Adipocyte (in vitro differentiated cells): ENCODE measurements around the gene TESK1.

Source experiments
- DNase-seq: peaks from one replicate; pipeline ENCODE4 v3.0.0-alpha.2; 2015; ENCODE audit warnings: low read depth
- H3K27me3 ChIP-seq: replicated peaks from 2 replicates; pipeline ENCODE4 v1.7.0; 2013; ENCODE audit warnings: mild to moderate bottlenecking, low read length, moderate library complexity; ENCODE audit not compliant: control insufficient read depth, insufficient read depth
- H3K36me3 ChIP-seq: 2 replicates; pipeline ENCODE4 v1.7.0; 2013; ENCODE audit warnings: low read length, mild to moderate bottlenecking, moderate library complexity; ENCODE audit not compliant: control insufficient read depth, insufficient read depth, severe bottlenecking
- H3K4me1 ChIP-seq: 2 replicates; pipeline ENCODE4 v1.7.0; 2013; ENCODE audit warnings: mild to moderate bottlenecking, low read length, moderate library complexity; ENCODE audit not compliant: control insufficient read depth, insufficient read depth
- H3K4me3 ChIP-seq: 2 replicates; pipeline ENCODE4 v1.7.0; 2013; ENCODE audit warnings: mild to moderate bottlenecking, low read length, moderate library complexity
- H3K9ac ChIP-seq: 2 replicates; pipeline ENCODE4 v1.7.0; 2013; ENCODE audit warnings: mild to moderate bottlenecking, low read length, moderate library complexity
- H3K9me3 ChIP-seq: 2 replicates; pipeline ENCODE4 v1.7.0; 2013; ENCODE audit warnings: mild to moderate bottlenecking, low read length, moderate library complexity; ENCODE audit not compliant: control insufficient read depth

The TESK1 gene, protein sequence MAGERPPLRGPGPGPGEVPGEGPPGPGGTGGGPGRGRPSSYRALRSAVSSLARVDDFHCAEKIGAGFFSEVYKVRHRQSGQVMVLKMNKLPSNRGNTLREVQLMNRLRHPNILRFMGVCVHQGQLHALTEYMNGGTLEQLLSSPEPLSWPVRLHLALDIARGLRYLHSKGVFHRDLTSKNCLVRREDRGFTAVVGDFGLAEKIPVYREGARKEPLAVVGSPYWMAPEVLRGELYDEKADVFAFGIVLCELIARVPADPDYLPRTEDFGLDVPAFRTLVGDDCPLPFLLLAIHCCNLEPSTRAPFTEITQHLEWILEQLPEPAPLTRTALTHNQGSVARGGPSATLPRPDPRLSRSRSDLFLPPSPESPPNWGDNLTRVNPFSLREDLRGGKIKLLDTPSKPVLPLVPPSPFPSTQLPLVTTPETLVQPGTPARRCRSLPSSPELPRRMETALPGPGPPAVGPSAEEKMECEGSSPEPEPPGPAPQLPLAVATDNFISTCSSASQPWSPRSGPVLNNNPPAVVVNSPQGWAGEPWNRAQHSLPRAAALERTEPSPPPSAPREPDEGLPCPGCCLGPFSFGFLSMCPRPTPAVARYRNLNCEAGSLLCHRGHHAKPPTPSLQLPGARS

DNA sequence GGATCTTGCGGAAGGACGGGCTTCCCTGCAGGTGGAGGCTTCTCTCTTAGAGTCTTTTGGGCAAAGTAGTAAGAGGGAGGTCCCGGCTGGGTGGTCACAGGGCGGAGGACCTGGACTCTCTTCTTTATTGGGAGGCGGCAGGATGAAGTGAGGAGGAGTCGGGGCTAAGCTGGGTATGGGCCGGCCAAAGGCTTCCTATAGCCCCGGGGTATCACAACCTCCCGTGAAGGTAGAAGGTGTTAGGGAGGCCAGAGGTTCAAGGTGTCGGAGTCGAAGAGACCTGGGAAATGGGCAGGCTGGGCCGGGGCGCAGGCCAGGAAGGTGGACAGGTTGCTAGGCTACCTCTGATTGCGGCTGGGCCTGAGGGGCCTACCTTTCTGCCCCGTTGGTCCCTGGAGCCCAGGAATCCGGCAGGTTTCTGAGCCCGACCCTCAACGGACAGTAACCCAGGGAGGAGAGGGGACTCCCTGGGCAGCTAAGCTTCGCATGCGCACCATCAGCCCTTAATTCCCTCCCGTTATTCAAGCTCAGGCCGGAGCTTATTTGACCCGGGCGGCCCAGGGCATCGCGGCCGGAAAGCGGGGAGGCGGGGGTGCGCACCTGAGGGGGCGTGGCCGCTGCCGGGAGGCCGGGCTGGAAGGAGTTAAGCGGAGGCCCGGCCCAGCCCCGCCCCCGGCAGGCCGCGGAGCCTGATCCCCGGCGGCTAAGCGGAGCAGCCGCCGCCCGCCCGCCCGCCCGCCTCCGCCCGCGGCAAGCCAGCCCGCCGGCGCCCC, at the start of gene TESK1:
TSS of gene TESK1 (plus strand) at position 685 of the 773 bp plus-strand sequence. CDS start 358 bp downstream, outside the sequence.
- Histone ChIP-seq H3K9ac (peak within 1 kb of the TSS; percentile 89), H3K36me3 (peaks cover 27% of the 10 kb centered on the region), H3K4me3 (peak within 1 kb of the TSS; percentile 92), H3K4me1 (peaks cover 32% of the 10 kb centered on the region), H3K27me3 (no peaks in the 10 kb centered on the region), H3K9me3 (no peaks in the 10 kb centered on the region)
- peak; percentile 83 for DNase-seq

- no peaks in the 10 kb centered on the region for H3K9me3 ChIP-seq
- H3K27me3 ChIP-seq, result no peaks in the 10 kb centered on the region
- peaks cover 17% of the 10 kb centered on the region for H3K4me1 ChIP-seq
- no peak overlapping the region for H3K9ac ChIP-seq
- DNase-seq, result no peak
- H3K4me3 ChIP-seq, result no peak overlapping the region
- H3K36me3 ChIP-seq, result peaks cover 64% of the 10 kb centered on the region
These were observed 49.2 kb upstream of the TESK1 start for GRCh38 chr9:35555881-35556280.

DNA sequence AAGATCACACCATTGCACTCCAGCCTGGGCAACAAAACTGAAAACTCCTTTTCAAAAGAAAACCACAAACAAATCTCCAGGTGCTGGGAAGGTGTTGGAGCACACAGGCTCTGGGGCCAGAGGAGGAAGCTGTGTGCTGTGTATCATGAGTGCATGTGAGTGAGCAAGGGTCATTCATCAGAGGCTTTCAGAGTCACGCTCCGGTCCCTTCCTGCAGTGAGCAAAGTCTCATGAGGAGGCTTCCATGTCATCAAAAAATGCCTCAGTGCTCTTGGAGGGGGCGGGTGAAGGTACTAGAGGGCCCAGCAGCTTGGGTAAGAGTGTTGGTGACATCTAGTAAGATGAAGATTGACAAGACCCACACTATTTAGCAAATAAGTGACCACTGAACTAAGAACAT, 48.3 kb upstream of the TESK1 start:
- Histone ChIP-seq H3K9me3 (no peaks in the 10 kb centered on the region), H3K9ac (peak overlapping the region; percentile 31), H3K27me3 (no peaks in the 10 kb centered on the region), H3K4me1 (peaks cover 17% of the 10 kb centered on the region), H3K36me3 (peaks cover 70% of the 10 kb centered on the region), H3K4me3 (no peak overlapping the region)
- no peak for DNase-seq

DNA sequence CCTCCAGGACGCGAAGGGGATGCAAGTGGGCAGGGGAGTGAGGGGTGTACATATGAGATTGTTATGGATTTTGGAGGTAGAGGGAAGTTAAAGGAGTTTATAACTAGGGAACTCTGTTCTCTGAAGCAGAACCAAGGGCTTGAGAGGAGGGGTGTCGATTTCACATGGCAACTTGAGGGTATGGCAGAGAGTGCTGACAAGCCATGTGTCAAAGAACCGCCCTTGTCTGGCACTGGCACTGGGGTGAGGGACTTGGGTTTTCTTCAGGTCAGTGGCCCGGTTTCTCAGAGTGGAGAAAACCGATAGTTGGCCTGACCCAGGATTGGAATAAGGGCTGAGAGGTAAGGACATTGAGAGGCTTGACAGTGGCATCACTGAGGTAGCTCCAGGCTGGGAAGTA, 47.7 kb upstream of the TESK1 start:
- Histone ChIP-seq H3K4me1 (peaks cover 17% of the 10 kb centered on the region), H3K27me3 (no peaks in the 10 kb centered on the region), H3K4me3 (no peak overlapping the region), H3K36me3 (peaks cover 73% of the 10 kb centered on the region), H3K9me3 (no peaks in the 10 kb centered on the region), H3K9ac (no peak overlapping the region)
- no peak for DNase-seq

GRCh38 chr9:35558185-35558584, 46.9 kb upstream of the TESK1 start:
- peaks cover 81% of the 10 kb centered on the region for H3K36me3 ChIP-seq

DNA sequence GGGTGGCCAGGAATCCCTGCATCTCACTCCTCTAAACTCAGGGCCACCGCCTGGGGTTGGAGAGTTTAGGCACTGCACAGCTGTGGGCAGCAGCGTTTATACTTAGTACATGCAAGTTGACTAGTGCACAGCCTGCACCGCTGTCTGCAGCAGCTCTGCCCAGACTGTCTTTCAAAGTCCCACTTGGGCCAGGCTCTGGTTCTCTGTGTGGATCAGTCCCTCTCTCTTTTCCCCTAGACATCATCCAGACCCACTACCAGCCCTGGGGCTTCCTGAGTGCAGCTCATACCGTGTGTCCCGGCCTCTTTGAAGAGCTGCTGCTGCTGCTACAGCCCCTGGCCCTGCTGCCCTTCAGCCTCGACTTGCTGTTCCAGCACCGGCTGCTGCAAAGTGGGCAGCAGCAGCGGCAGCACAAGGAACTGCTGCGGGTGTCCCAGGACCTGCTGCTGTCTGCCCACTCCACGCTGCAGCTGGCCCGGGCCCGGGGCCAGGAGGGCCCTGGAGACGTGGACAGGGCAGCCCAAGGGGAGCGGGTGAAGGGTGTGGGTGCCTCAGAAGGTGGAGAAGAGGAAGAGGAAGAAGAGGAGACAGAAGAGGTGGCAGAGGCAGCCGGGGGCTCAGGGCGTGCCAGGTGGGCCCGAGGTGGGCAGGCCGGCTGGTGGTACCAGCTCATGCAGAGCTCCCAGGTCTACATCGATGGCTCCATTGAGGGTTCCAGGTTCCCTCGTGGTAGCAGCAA, 45.1 kb upstream of the TESK1 start:
- Histone ChIP-seq H3K9me3 (no peaks in the 10 kb centered on the region), H3K27me3 (no peaks in the 10 kb centered on the region), H3K36me3 (peaks cover 78% of the 10 kb centered on the region), H3K9ac (peak overlapping the region; percentile 1), H3K4me1 (peaks cover 23% of the 10 kb centered on the region), H3K4me3 (no peak overlapping the region)
- no peak for DNase-seq

More at GRCh38 chr9:35558185-35558584, 46.9 kb upstream of the TESK1 start:
- Histone ChIP-seq H3K9me3 (no peaks in the 10 kb centered on the region), H3K9ac (no peak overlapping the region), H3K27me3 (no peaks in the 10 kb centered on the region), H3K4me3 (no peak overlapping the region), H3K4me1 (peaks cover 16% of the 10 kb centered on the region)
- no peak for DNase-seq

DNA sequence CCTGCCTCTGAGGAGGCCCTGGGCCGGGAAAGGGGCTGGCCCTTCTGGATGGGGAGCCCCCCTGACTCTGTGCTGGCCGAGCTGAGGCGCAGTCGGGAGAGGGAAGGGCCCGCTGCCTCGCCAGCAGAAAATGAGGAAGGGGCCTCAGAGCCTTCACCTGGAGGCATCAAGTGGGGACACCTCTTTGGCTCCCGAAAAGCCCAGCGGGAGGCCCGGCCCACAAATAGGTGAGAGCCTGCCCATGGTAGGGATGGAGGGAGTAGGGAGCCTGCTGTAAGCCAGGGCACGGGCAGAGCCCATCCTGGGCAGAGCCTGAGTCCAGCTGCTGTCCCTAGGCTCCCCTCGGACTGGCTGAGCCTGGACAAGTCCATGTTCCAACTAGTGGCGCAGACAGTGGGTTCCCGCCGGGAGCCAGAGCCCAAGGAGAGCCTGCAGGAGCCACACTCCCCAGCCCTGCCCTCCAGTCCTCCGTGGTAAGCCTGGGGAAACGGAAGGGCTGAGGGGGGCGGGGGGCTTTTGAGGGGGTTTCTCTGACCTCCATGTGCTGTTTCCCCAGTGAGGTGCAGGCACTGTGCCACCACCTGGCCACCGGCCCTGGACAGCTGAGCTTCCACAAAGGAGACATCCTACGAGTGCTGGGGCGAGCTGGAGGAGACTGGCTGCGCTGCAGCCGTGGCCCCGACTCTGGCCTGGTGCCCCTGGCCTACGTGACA, 44.3 kb upstream of the TESK1 start:
- H3K4me3 ChIP-seq, result no peak overlapping the region
- no peaks in the 10 kb centered on the region for H3K9me3 ChIP-seq
- H3K4me1 ChIP-seq, result peaks cover 29% of the 10 kb centered on the region
- H3K36me3 ChIP-seq, result peaks cover 70% of the 10 kb centered on the region
- H3K9ac ChIP-seq, result no peak overlapping the region
- H3K27me3 ChIP-seq, result no peaks in the 10 kb centered on the region
- no peak for DNase-seq

DNA sequence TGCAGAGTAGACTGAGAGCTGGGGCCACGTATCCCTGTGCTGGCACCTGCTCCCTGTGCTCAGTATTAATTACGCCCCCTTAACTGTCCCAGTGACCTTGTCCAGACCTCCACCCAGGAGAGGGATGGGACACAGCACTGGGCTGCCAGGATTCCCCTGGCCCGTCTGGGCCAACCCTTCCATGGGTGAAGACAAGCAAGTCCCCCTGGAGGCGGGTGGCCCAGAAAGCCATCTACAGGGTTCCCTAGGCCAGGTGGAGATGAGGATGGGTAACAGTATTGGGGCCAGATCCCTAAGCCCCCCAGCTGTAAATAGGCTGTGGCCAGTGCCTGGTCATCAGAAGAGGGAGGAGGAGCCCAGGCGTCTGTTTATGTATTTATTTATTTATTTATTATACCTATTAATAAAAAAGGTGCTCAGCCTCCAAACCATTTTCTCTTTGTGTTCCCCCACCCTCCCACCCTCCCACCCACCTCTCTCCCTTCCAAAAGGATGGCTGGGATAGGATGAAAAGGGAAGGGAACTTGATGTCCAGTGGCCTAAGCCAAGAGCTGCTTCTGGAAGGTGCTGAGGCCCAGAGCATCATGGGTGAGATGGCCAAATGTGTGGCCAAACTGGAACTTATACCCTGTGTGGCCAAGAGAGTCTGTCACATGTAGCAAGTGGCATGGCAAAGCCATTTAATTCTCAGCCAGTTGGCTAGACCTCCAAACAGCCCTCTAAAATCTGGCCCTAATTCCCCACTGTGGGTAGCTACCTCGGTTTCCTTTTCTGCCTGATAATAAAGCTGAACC, 43.4 kb upstream of the TESK1 start:
- no peaks in the 10 kb centered on the region for H3K27me3 ChIP-seq
- no peak overlapping the region for H3K9ac ChIP-seq
- DNase-seq, result no peak
- no peaks in the 10 kb centered on the region for H3K9me3 ChIP-seq
- peaks cover 36% of the 10 kb centered on the region for H3K4me1 ChIP-seq
- peaks cover 61% of the 10 kb centered on the region for H3K36me3 ChIP-seq
- no peak overlapping the region for H3K4me3 ChIP-seq

GRCh38 chr9:35562895-35563780, 41.9 kb upstream of the TESK1 start:
- H3K36me3 ChIP-seq, result peaks cover 47% of the 10 kb centered on the region
- H3K4me1 ChIP-seq, result peaks cover 36% of the 10 kb centered on the region
- no peaks in the 10 kb centered on the region for H3K9me3 ChIP-seq
- no peaks in the 10 kb centered on the region for H3K27me3 ChIP-seq
- no peak for DNase-seq
- H3K9ac ChIP-seq, result peak overlapping the region; percentile 12
- no peak overlapping the region for H3K4me3 ChIP-seq
